NCI-H146 treated with DMSO at 0.1 percent for 48 hours (cell line): Measurements from ENCODE around the gene MAP3K7CL.
A peak's percentile ranks its signal among the peaks of the same experiment; 100 is the strongest.

ENCODE experiments used
- DNase-seq: peaks from one replicate; lab custom pipeline; 2025; ENCODE audit not compliant: unreplicated experiment; lab: John Stamatoyannopoulos, UW

MAP3K7CL gene, protein sequence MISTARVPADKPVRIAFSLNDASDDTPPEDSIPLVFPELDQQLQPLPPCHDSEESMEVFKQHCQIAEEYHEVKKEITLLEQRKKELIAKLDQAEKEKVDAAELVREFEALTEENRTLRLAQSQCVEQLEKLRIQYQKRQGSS

GRCh38 chr21:29130270-29130969 is at the start of gene MAP3K7CL:
MAP3K7CL (plus strand) TSS chr21:29130644; CDS start chr21:29133345, 2,701 bp downstream.
- DNase-seq: no peak

DNA sequence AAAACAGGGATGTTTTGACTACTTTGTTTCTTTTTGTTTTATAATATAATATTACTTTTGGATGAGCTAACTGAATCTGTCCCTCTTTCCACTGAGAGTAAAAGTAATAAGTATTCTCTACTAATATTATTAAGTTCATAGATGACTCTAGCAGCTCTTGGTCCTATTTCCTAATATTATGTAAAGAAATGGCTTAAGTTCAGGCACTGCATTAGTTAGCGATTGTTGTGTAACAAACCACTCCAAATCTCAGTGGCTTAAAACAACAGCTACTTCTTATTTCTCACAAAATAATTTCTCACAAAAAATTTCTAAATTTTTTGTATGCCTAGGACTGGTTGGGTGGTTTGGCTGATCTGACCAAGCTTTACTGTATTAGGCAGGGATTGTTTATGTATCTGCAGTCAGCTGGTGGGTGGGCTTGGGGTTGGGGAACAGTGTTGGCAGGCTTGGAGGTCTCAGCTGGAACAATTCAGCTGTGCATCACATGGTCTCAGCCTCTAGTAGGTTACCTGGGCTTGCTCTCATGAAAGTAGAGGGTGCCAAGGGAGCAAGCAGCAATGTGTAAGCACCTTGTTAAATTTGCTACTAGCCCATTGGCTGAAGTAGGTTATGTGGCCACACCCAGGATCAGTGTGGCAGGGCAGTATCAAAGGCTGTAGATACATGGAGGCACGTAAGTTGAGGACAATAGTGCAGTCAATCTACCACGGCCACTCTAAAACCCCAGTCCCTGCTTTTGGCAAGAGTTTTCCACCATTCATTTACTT is 48.2 kb upstream of the MAP3K7CL start:
- DNase-seq: no peak

- no peak for DNase-seq
Observed at GRCh38 chr21:29083306-29083705, 47.1 kb upstream of the MAP3K7CL start.

DNA sequence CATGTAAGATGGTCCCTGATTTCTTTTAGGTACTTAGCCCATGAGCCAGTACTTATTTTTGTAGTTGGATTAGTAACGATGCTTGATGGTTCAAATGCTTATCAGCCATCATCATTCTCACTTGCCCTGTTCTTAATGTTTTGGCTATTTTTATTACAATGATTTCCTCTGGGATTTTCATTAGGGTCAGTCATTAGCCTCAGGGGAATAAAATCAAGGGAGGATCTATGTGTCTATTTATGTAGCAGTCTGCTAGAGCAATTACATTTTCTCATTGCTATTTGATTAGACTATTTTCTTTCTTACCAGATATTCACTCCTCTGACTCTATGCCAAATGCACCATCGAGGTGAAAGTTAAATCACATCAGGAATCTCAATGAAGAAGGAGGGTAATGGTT is 46.1 kb upstream of the MAP3K7CL start:
- no peak for DNase-seq

GRCh38 chr21:29085106-29085752 is 45.2 kb upstream of the MAP3K7CL start:
- DNase-seq: no peak

DNA sequence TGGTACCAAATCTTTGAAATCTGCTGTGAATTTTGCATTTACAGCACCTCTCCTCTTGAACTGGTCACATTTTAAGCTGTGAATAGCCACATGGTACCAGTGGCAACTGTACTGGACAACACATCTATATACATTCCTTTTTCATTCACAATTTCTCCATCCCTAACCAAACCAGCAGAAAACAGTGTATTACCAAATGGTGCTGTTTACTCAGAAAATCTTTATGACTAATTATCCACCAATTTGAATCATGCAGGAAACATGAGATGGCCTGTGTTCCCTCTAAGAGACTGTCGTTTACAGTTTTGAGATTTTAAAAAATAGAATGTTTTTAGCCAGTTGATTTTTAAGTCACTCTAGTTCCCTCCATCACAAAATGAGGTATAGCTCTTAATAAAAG is 39.4 kb upstream of the MAP3K7CL start:
- no peak for DNase-seq

- DNase-seq: no peak
Observed at GRCh38 chr21:29092102-29092959, 38.1 kb upstream of the MAP3K7CL start.

DNA sequence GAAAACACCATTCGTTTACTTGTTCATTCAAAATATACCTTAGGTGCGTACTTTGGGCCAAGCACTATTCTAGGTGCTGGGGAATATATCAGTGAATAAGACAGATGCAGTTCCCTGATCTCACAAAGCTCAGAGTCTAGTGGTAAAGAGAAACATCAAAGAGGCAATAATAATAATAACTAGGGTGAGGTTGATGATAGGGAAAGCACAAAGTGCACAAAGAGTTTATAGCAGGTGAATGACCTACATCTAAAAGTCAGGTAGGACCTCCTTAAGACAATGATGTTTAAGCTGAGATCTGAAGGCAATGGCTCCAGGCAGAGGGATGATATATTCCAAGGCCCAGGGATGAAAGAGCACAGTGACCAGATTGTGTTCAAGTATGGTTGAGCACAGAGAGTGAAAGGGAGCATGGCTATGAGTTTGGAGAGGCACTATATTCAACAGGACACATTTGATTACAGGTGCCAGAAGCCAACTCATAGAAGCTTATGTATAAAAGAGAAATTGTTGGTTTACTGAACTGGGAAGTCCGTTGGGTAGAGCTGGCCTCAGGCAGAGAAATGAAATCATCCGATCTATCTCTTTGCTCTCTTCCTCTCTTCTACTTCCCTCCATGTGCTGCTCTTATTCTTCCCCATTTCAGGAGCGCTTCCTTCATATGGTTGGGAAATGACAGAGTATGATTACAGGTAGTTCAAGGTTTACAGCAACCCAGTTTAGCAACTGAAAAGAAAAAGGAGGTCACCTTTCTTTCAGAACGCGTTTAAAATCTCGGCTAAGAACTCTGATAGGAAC is 34.0 kb upstream of the MAP3K7CL start:
- DNase-seq: no peak

DNA sequence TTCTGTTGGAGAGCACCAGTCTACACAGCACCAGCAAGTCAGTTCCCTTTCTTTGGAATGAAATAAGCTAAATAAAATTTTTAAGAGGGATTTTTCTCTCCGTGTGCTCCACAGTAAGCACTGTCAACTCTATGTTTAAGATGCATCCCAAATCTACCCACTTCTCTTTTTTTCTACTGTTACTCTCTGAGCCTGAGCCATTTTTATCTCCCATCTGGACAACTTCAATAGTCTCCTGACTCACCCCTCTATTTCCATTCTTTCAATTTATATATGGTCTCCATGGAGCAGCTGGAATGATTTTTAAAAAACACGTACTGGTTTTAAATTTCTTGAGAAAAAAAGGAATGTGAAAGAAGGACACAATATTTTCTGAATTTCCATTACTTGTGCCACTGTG is 32.3 kb upstream of the MAP3K7CL start:
- DNase-seq: no peak

DNA sequence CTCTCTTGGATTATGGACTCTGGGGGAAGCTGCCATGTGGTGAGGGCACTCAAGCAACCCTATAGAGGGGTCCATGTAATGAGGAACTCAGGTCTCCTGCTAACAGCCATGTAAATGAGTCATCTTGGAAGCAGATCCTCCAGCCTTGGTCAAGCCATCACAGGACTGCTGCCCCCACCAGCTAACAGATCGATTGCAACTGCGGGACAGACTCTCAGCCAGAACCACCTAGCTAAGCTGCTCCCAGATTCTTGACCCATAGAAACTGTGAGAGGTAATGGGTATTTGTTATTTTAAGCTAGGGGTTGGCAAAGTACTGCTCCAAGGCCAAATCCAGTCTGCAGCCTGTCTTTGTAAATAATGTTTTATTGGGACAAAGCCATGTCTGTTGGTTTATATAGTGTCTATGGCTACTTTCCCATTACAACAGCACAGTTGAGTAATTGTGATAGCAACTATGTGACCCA is 27.6 kb upstream of the MAP3K7CL start:
- no peak for DNase-seq

DNA sequence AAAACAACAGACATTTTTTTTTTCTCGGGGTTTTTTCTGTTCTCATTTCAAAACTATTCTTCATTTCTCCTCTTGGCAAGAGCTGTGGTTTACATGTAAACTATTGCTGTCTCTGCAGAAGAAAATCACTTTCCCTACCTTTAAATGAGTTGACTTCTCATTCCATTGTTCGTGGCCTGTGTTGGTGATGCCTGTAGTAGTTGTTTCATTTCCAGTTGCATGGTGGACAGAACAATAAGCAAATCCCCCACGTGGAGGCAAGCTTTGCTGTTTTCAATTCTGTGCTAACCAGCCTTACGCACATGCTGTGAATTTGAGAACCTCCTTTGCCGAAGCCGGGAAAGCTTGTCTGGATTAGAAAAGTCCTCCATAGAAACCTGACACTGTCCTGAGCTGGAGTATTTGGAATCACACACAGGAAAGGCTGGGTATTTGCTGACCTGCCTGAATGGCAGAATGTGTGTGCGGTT is 26.2 kb upstream of the MAP3K7CL start:
- DNase-seq: no peak

- DNase-seq: no peak
Observed at GRCh38 chr21:29105218-29105617, 25.2 kb upstream of the MAP3K7CL start.

- DNase-seq: no peak
Observed at GRCh38 chr21:29114765-29115500, 15.5 kb upstream of the MAP3K7CL start.

GRCh38 chr21:29115899-29116298 is 14.5 kb upstream of the MAP3K7CL start:
- no peak for DNase-seq

DNA sequence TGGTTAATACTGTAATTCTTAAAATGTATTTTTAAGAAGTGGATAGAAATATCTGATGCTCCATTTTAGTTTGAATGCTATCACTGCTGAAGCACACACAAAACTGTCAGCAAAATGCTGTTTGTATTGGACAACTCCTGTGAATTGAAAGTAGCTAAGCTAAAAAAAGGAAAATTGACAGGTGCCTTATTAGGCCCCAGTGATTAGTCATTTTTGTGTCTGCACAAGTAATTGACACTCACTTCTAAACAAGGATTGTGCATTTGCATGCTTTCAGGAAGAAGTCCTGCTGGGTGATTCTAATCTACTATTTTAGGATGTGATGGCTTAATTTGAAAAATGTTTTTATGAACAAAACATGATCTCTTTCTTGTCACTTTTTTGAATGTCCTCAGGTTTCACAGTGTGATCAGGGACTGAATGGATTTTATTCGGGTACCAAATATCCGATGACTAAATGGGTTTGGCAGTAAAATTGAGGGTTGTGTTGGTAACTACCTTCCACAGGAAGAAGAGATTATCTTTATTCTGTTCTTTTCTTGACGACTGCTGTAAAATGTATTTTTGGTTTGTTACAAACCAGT is 13.0 kb upstream of the MAP3K7CL start:
- DNase-seq: peak; percentile 18

- no peak for DNase-seq
Observed at GRCh38 chr21:29121759-29122158, 8.7 kb upstream of the MAP3K7CL start.

GRCh38 chr21:29124645-29125044 is 5.8 kb upstream of the MAP3K7CL start:
- DNase-seq: no peak

DNA sequence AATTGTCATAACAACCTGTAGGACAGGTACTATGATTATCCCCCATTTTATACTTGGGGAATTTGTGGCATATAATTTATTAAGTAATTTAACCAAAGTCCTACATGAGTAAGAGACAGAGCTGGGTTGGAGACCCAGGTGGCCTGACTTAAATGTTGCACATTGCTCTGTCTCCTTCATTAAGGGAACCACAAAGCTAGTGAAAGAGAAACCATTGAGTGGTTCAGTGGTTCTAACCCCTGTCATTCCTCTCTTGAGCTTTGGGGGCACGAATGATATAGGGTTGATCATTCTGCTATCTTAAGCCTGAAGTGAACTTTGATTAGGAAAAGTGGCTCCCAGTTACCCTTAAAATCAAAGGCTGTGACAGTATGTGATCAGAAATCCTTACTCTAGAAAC is 5.3 kb upstream of the MAP3K7CL start:
- no peak for DNase-seq

GRCh38 chr21:29125979-29126378 is 4.5 kb upstream of the MAP3K7CL start:
- DNase-seq: no peak
